Measurements from ENCODE around the gene CNTNAP4.

The CNTNAP4 gene

GRCh38 chr16:76483307-76483909 is 206.2 kb downstream of the CNTNAP4 start (continued):
- TF ChIP-seq POU6F1 (CRISPR knock-in tag; IDR thresholded peaks at IDR 0.05; ENCODE audit: borderline replicate concordance, low read depth) = no peak

DNA sequence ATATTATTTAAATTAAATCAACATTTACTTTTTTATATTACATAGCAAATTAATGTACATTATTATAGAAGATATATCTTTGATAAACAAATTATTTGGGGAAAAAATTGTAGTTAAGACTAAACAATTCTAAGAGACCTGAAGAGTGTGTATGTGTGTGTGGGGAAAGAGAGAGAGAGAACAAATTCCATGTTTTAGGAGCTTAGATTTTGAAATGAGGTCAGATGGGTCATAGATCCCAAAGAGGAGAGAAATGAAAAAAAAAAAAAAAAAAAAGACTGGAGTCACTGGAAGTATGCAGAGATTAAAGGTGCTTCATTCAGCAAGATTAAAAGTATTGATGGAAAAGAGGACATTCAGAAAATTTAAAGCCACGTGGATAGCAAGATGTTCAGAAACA is 206.8 kb downstream of the CNTNAP4 start:
- no peak for TF ChIP-seq CSRNP3 (CRISPR knock-in tag; IDR thresholded peaks at IDR 0.05)
- TF ChIP-seq, protein P1, sequence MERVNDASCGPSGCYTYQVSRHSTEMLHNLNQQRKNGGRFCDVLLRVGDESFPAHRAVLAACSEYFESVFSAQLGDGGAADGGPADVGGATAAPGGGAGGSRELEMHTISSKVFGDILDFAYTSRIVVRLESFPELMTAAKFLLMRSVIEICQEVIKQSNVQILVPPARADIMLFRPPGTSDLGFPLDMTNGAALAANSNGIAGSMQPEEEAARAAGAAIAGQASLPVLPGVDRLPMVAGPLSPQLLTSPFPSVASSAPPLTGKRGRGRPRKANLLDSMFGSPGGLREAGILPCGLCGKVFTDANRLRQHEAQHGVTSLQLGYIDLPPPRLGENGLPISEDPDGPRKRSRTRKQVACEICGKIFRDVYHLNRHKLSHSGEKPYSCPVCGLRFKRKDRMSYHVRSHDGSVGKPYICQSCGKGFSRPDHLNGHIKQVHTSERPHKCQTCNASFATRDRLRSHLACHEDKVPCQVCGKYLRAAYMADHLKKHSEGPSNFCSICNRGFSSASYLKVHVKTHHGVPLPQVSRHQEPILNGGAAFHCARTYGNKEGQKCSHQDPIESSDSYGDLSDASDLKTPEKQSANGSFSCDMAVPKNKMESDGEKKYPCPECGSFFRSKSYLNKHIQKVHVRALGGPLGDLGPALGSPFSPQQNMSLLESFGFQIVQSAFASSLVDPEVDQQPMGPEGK (CRISPR knock-in tag; IDR thresholded peaks at IDR 0.05; ENCODE audit: borderline replicate concordance) = no peak
- no peak for TF ChIP-seq TSHZ2 (CRISPR knock-in tag; IDR thresholded peaks at IDR 0.05)
- TF ChIP-seq RARB (CRISPR knock-in tag; IDR thresholded peaks at IDR 0.05) = no peak
- TF ChIP-seq TOX (CRISPR knock-in tag; IDR thresholded peaks at IDR 0.05; ENCODE audit: borderline replicate concordance) = no peak
- TF ChIP-seq ZFP3 (CRISPR knock-in tag; IDR thresholded peaks at IDR 0.05) = no peak
- no peak for TF ChIP-seq TCF4 (CRISPR knock-in tag; IDR thresholded peaks at IDR 0.05; ENCODE audit: borderline replicate concordance)
- no peak for TF ChIP-seq SNAI2 (CRISPR knock-in tag; IDR thresholded peaks at IDR 0.05)
- TF ChIP-seq ZC3H10 (CRISPR knock-in tag; IDR thresholded peaks at IDR 0.05) = no peak
- no peak for TF ChIP-seq ZFP30 (CRISPR knock-in tag; IDR thresholded peaks at IDR 0.05)
- TF ChIP-seq ZNF70 (CRISPR knock-in tag; IDR thresholded peaks at IDR 0.05) = no peak
- no peak for TF ChIP-seq POU6F1 (CRISPR knock-in tag; IDR thresholded peaks at IDR 0.05; ENCODE audit: borderline replicate concordance, low read depth)
- TF ChIP-seq ESRRG (CRISPR knock-in tag; IDR thresholded peaks at IDR 0.05) = no peak
- TF ChIP-seq GLIS3 (CRISPR knock-in tag; IDR thresholded peaks at IDR 0.05) = no peak
- TF ChIP-seq OSR1 (CRISPR knock-in tag; IDR thresholded peaks at IDR 0.05) = no peak
- TF ChIP-seq PPARA (CRISPR knock-in tag; IDR thresholded peaks at IDR 0.05; ENCODE audit: borderline replicate concordance) = no peak
- TF ChIP-seq BACH2 (CRISPR knock-in tag; IDR thresholded peaks at IDR 0.05; ENCODE audit: borderline replicate concordance) = no peak
- TF ChIP-seq ARNTL (CRISPR knock-in tag; IDR thresholded peaks at IDR 0.05; ENCODE audit: borderline replicate concordance, low read depth) = no peak
- TF ChIP-seq CSDC2 (CRISPR knock-in tag; IDR thresholded peaks at IDR 0.05) = no peak
- no peak for ATAC-seq

- ATAC-seq = no peak
- TF ChIP-seq ESRRG (CRISPR knock-in tag; IDR thresholded peaks at IDR 0.05) (no peak), ZNF565 (CRISPR knock-in tag; conservative IDR thresholded peaks at IDR 0.05; ENCODE audit: low read depth) (no peak), CSDC2 (CRISPR knock-in tag; IDR thresholded peaks at IDR 0.05) (no peak), CSRNP3 (CRISPR knock-in tag; IDR thresholded peaks at IDR 0.05) (no peak), CREB5 (CRISPR knock-in tag; IDR thresholded peaks at IDR 0.05; ENCODE audit: low read depth) (no peak), ZC3H10 (CRISPR knock-in tag; IDR thresholded peaks at IDR 0.05) (no peak), ZFP30 (CRISPR knock-in tag; IDR thresholded peaks at IDR 0.05) (no peak), ZNF8 (CRISPR knock-in tag; IDR thresholded peaks at IDR 0.05) (no peak)
- TF ChIP-seq, protein P1 (CRISPR knock-in tag; IDR thresholded peaks at IDR 0.05; ENCODE audit: borderline replicate concordance) = no peak
Observed at GRCh38 chr16:76486740-76487139, 209.5 kb downstream of the CNTNAP4 start.

All from SK-N-SH treated with all-trans-retinoic acid at 6 μM for 48 hours (cell line).